ENCODE data around the gene CFAP46. TPM values are rescaled to one million over a fixed set of nuclear protein-coding genes. Genes with fewer than 3 reads are reported as not detected.

The CFAP46 gene
- total and polyA plus RNA-seq, 2 of the 4 experiments (the other 2 are of a cell fraction): 1.3 to 1.8 TPM

DNA sequence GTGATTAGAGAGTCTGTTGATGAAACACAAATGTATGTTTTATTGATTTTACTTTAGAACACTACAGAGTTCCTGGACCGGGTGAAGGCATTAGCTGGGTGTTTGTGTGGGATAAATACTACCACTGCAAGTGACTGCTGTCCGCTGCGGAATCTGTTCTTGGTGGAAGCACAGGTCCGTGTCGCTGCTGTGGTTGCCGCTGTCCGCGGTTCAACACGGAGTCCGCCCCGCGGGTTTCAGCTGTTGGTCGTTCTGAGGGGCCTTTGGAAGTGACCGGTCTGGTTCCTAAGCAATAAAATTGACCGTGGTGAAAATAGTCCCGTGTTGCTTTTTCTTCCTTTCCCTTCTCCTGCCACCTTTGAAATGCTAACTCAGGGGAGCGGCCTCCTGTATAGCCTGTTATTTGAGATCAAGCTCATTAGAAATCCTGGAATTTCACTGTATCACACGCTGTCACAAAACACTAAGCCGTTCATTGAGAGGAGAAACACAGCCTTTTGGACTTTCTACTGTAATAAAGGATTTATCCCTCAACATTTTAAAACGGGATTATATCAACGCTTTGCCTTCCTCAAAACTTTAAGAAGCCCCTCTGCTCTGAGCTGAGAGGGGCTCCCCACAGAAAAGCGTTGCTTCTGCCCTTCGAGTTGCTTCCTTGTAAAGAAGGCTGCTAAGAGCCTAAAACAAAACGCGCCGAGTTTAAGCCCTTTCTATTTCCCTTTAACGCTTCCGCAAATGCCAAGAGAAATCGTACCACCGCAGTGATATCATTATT lies 159.0 kb downstream of the CFAP46 start:
- H2AK5ac ChIP-seq (ENCODE audit: low read depth, low read length): no peak overlapping the region
- CTCF ChIA-PET: no interaction called here
- dilution Hi-C loops (cut with HindIII; ENCODE audit: low sequenced_read_pairs, unreplicated experiment): no loop called here

More for the DNA sequence above, 159.0 kb downstream of the CFAP46 start:
- Histone ChIP-seq H2BK20ac (ENCODE audit: low read depth, low read length) (no peak overlapping the region), H3K79me1 (ENCODE audit: low read depth in 1 of 2, low read length in 2 of 2) (no peaks in the 10 kb centered on the region), H3K56ac (ENCODE audit: extremely low read depth, insufficient read depth, low read length) (no peak overlapping the region), H3K4me1 (ENCODE audit: control insufficient read depth, insufficient read depth, low read length) (no peaks in the 10 kb centered on the region), H3K9me3 (ENCODE audit: control insufficient read depth, insufficient read depth, low read length) (peaks cover 5% of the 10 kb centered on the region; the same call in 1 of the 2 replicates), H2AK9ac (replicated peaks; ENCODE audit: low read depth, low read length, poor library complexity) (no peak overlapping the region), H2BK120ac (ENCODE audit: low read depth, low read length) (no peak overlapping the region), H2BK15ac (ENCODE audit: low read depth, low read length) (no peak overlapping the region), H3K27me3 (ENCODE audit: control insufficient read depth, insufficient read depth, low read length) (peaks cover 45% of the 10 kb centered on the region), H3K27ac (ENCODE audit: insufficient read depth, low read length) (no peak overlapping the region), H3K4me2 (ENCODE audit: low read depth, low read length) (no peak overlapping the region), H2BK5ac (ENCODE audit: low read depth, low read length, poor library complexity, severe bottlenecking) (no peak overlapping the region), H4K20me1 (ENCODE audit: insufficient read depth, low read length) (no peaks in the 10 kb centered on the region), H3K18ac (ENCODE audit: low read depth, low read length) (no peak overlapping the region), H4K91ac (ENCODE audit: insufficient read depth, low read depth, low read length) (no peak overlapping the region), H3K14ac (replicated peaks; ENCODE audit: low read depth, low read length) (no peak overlapping the region), H3K4ac (ENCODE audit: low read depth, low read length) (no peak overlapping the region), H3K23ac (ENCODE audit: low read depth, low read length) (no peak overlapping the region), H4K5ac (ENCODE audit: low read depth, low read length) (no peak overlapping the region), H3K9ac (ENCODE audit: low read depth, low read length) (no peak overlapping the region), H3K9me1 (ENCODE audit: insufficient read depth, low read length) (no peaks in the 10 kb centered on the region), H2AFZ (replicated peaks; ENCODE audit: low read length, poor library complexity) (no peak overlapping the region), H3K4me3 (ENCODE audit: insufficient read depth, low read depth, low read length) (no peak overlapping the region), H3K36me3 (ENCODE audit: control insufficient read depth, insufficient read depth, low read length) (peaks cover 8% of the 10 kb centered on the region), H4K8ac (ENCODE audit: low read depth in 2 of 2, low read length in 2 of 2) (no peak overlapping the region)
- TF ChIP-seq MXI1 (IDR thresholded peaks at IDR 0.05; ENCODE audit: borderline replicate concordance, low read depth, low read length) (no peak), CTCF (conservative IDR thresholded peaks at IDR 0.05; ENCODE audit: low read depth, low read length) (no peak)
- TF ChIP-seq, protein P1, sequence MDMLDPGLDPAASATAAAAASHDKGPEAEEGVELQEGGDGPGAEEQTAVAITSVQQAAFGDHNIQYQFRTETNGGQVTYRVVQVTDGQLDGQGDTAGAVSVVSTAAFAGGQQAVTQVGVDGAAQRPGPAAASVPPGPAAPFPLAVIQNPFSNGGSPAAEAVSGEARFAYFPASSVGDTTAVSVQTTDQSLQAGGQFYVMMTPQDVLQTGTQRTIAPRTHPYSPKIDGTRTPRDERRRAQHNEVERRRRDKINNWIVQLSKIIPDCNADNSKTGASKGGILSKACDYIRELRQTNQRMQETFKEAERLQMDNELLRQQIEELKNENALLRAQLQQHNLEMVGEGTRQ (IDR thresholded peaks at IDR 0.05; ENCODE audit: low read depth, low read length): no peak
- no TSS peak for BruUV-seq (replicated peaks)
- intact Hi-C loops (cut with micrococcal nuclease) (no loop called here), in situ Hi-C loops (cut with MboI; ENCODE audit: low sequenced_read_pairs) (no loop called here)
- WGBS, 2 experiments (ENCODE audit: extremely low coverage in 2 of 2, insufficient read length in 1 of 2): 88% methylated on average over 11 of the region's 30 CpGs; no CpG with 5 or more reads in 1 of the 2 experiments
- POLR2A ChIA-PET (ENCODE audit: unreplicated experiment): no interaction called here
- DNase-seq (no peak), ATAC-seq (ENCODE audit: low read depth) (no peak)
